ENCODE data around the gene TMEM131. TPM values are rescaled to one million over a fixed set of nuclear protein-coding genes. Genes with fewer than 3 reads are reported as not detected.
"Not testable (repeated sequence)": the region's sequence is repeated elsewhere in the genome, so short reads cannot be mapped to it uniquely, and the experiment has no call there.

The TMEM131 gene
- 10 to 100 TPM; 39.7 to 40.6 TPM for total RNA-seq

DNA sequence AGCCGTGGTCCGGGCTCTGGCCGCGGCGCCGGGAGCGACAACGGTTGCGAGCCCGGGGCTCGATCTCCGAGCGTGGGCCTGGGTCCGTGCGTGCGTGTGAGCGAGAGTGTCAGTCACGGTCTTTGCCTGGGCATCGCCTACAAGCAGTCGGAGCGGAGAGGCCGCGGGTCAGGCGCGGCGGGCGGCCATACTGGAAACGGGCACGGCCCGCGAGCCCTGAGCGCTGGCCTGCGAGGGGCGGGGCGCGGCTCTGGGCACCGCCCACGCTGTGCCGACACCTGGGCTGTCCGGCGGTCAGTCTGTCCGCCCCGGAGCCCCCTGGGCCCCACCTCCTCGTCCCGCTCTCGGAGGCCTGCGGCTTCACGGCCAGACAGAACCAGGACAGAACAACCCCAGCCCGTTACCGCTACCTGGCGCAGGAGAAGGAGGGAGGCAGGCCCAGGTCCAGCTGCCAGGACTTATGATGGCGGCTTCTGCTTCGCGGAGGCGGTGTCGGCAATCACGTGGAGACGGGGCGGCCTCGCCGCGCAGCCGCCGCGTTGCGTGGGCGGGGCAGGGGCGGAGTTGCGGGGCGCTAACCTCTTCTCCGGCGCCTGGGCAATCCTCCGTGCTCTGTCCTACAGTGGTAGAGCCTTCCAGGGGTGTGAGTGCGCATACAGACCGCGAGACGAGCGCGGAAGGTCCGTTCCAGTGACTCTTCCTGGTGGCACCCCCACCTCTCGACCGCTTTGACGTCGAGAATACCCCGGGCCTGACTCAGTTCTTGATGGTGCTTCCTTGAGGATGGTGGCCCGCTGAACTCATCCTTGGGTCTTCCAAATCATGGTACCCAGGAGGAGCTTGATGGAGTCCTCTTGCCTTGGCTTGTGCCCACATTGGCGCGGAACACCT lies at the start of gene TMEM131:
TSS of gene TMEM131 (minus strand) at position 215 of the 891 bp plus-strand sequence. CDS start 286 bp downstream, outside the sequence.
- Mint-ChIP-seq H3K27ac (peak within 1 kb of the TSS; percentile 93), H3K4me1 (peaks cover 32% of the 10 kb centered on the region), H3K36me3 (ENCODE audit: low read depth) (no peaks in the 10 kb centered on the region), H3K27me3 (peaks cover 2% of the 10 kb centered on the region), H3K4me3 (peak within 1 kb of the TSS; percentile 88), H3K9me3 (no peaks in the 10 kb centered on the region)
- ChIA-PET POLR2A (no interaction called here), CTCF (interaction anchor here (1.5 kb wide), 1 partner anchor 13 kb away, joined by 3 read pairs; no protein-coding TSS in a partner anchor)
- peak; percentile 95 for DNase-seq

GRCh38 chr2:98044730-98045129 lies 49.0 kb upstream of the TMEM131 start:
- H3K4me3 Mint-ChIP-seq; H3K4me1 Mint-ChIP-seq; H3K27me3 Mint-ChIP-seq; CTCF ChIA-PET; DNase-seq; POLR2A ChIA-PET; H3K27ac Mint-ChIP-seq; H3K36me3 Mint-ChIP-seq (ENCODE audit: low read depth): not testable (repeated sequence)
- peaks cover 20% of the 10 kb centered on the region for H3K9me3 Mint-ChIP-seq

- H3K27ac Mint-ChIP-seq: no peak overlapping the region
- H3K4me3 Mint-ChIP-seq: no peak overlapping the region
- H3K27me3 Mint-ChIP-seq: peaks cover 4% of the 10 kb centered on the region
- no peaks in the 10 kb centered on the region for H3K4me1 Mint-ChIP-seq
- no peak for DNase-seq
- H3K9me3 Mint-ChIP-seq: peaks cover 20% of the 10 kb centered on the region
- POLR2A ChIA-PET: no interaction called here
- no peaks in the 10 kb centered on the region for H3K36me3 Mint-ChIP-seq (ENCODE audit: low read depth)
- CTCF ChIA-PET: interaction anchor here (0.8 kb wide), 1 partner anchor 20 kb away, joined by 3 read pairs; no protein-coding TSS in a partner anchor
These were observed 47.4 kb upstream of the TMEM131 start for GRCh38 chr2:98043101-98043500.

DNA sequence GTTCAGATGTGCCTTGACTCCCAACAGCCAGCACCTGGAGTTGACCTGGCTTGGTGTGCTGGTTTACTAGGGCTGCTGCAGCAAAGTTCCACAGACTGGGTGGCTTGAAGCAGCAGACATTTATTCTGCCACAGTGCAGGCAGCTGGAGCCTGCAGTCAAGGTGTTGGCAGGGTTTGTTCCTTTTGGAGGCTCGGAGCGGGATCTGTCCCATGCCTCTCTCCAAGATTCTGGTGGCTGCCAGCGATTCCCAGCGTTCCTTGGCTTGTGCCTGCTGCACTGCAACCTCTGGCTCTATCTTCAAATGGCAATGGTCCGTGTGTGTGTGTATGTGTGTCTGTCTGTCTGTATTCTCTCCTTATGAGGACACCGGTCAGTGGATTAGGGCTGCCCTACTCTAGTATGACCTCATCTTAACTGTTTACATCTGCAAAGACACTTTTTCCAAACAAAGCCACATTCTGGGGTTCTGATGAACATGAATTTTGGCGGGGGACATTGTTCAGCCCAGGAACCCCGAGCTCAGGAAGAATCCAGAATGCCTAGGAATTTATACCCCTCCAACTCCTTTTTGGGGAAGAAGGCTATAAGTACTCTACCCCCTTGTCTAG lies 44.7 kb upstream of the TMEM131 start:
- H3K4me1 Mint-ChIP-seq: no peaks in the 10 kb centered on the region
- ChIA-PET POLR2A (no interaction called here), CTCF (interaction anchor here (0.5 to 1.6 kb wide), 2 partner anchors 12 to 283 kb away, joined by 3 read pairs; no protein-coding TSS in a partner anchor)
- H3K9me3 Mint-ChIP-seq: peaks cover 17% of the 10 kb centered on the region
- DNase-seq: no peak
- H3K36me3 Mint-ChIP-seq (ENCODE audit: low read depth): no peaks in the 10 kb centered on the region
- no peak overlapping the region for H3K27ac Mint-ChIP-seq
- H3K27me3 Mint-ChIP-seq: peaks cover 4% of the 10 kb centered on the region
- H3K4me3 Mint-ChIP-seq: no peak overlapping the region

- Mint-ChIP-seq H3K27ac (no peak overlapping the region), H3K27me3 (peaks cover 4% of the 10 kb centered on the region), H3K4me3 (no peak overlapping the region), H3K36me3 (ENCODE audit: low read depth) (no peaks in the 10 kb centered on the region), H3K4me1 (no peaks in the 10 kb centered on the region), H3K9me3 (peaks cover 7% of the 10 kb centered on the region)
- ChIA-PET POLR2A (no interaction called here), CTCF (interaction anchor here (1.0 kb wide), 1 partner anchor 35 kb away, joined by 6 read pairs; no protein-coding TSS in a partner anchor)
- DNase-seq: no peak
These were observed 43.5 kb upstream of the TMEM131 start for GRCh38 chr2:98039085-98039756.

DNA sequence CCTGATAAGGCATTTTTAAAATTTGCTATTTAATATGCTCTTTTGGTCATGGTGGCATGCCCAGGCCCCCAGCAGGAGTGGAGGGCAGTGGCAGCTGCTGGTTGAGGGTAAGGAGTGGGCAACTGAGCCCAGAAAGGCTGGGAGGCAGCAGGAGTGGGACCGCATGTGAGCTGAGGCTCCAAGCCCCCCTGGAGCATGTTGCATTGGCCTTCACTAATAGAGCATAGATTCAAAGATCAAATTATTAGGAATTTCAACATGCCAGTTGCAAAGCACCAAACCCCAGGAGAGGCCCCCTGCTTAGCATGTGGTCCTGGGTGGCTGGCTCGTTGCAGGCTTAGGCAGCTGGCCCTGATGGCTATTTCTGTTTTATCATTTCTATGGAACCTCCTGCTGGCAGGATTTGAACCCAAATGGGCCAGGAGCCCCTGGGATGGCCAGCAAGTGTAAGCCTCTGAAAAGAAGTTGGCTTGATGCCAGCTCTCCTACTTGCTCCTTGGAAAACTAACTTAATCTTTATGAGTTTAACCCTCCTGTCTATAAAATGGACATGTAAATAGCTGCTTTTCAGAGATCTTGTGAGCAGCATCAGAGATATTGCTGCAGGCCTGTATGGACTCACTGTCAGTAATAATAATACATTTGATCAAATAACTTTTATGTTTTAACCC lies 42.1 kb upstream of the TMEM131 start:
- no peak overlapping the region for H3K4me3 Mint-ChIP-seq
- H3K27ac Mint-ChIP-seq: no peak overlapping the region
- no peak for DNase-seq
- ChIA-PET POLR2A (no interaction called here), CTCF (interaction anchor here (1.1 to 1.7 kb wide), 2 partner anchors 10 to 106 kb away, joined by 4 to 5 read pairs; no protein-coding TSS in a partner anchor)
- no peaks in the 10 kb centered on the region for H3K4me1 Mint-ChIP-seq
- H3K36me3 Mint-ChIP-seq (ENCODE audit: low read depth): no peaks in the 10 kb centered on the region
- H3K27me3 Mint-ChIP-seq: peaks cover 4% of the 10 kb centered on the region
- peaks cover 2% of the 10 kb centered on the region for H3K9me3 Mint-ChIP-seq

DNA sequence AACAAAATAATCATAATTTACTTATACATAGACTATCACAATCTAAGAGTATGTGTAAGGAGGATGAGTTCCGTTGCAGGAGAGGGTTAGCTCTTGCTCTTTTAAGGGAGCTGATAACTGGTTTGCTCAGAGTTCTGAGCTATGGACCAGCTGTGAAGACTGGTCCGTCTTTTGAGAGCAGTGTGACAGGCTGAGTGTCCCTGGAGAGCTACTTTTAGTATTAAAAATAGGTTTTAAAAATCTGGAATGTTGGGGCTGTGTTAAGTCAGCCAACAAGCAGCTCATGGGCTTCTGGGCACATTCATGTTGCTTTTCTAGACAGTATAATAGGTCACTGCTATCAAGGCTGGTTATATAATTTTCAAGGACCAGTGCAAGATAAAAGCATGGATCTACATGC lies 41.5 kb upstream of the TMEM131 start:
- DNase-seq: no peak
- no peak overlapping the region for H3K4me3 Mint-ChIP-seq
- H3K9me3 Mint-ChIP-seq: no peaks in the 10 kb centered on the region
- H3K27ac Mint-ChIP-seq: no peak overlapping the region
- CTCF ChIA-PET: interaction anchor here (1.7 kb wide), 1 partner anchor 9 kb away, joined by 4 read pairs; no protein-coding TSS in a partner anchor
- no peaks in the 10 kb centered on the region for H3K36me3 Mint-ChIP-seq (ENCODE audit: low read depth)
- H3K27me3 Mint-ChIP-seq: no peaks in the 10 kb centered on the region
- no peaks in the 10 kb centered on the region for H3K4me1 Mint-ChIP-seq
- POLR2A ChIA-PET: no interaction called here

GRCh38 chr2:98036349-98037000 lies 40.7 kb upstream of the TMEM131 start:
- H3K27me3 Mint-ChIP-seq: no peaks in the 10 kb centered on the region
- POLR2A ChIA-PET: no interaction called here
- CTCF ChIA-PET: interaction anchor here (0.8 to 1.7 kb wide), 2 partner anchors 9 to 229 kb away, joined by 3 to 4 read pairs; no protein-coding TSS in a partner anchor
- no peak for DNase-seq
- no peaks in the 10 kb centered on the region for H3K9me3 Mint-ChIP-seq
- no peak overlapping the region for H3K4me3 Mint-ChIP-seq
- H3K36me3 Mint-ChIP-seq (ENCODE audit: low read depth): no peaks in the 10 kb centered on the region
- H3K4me1 Mint-ChIP-seq: no peaks in the 10 kb centered on the region
- H3K27ac Mint-ChIP-seq: no peak overlapping the region

DNA sequence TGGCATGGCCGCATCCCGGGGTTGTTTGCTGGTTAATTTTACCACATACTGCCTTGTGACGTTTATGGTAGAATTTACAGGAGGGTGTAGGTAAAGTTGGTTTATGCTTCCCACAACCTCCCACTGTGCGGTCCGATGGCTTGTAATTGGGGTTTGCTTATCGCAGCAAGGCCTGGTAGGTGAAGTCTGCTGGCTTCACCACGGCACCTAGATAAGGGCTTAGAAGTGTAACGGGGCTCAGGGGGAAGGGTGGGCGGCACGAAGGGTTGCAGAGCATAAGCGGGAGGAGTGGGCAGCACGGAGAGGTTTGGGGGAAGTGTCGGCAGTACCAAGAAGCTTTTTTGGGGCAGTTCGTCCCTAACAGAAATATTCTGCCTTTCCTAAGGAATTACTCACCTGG lies 39.0 kb upstream of the TMEM131 start:
- no peak overlapping the region for H3K27ac Mint-ChIP-seq
- no peaks in the 10 kb centered on the region for H3K4me1 Mint-ChIP-seq
- CTCF ChIA-PET: no interaction called here

GRCh38 chr2:98032086-98032485 lies 36.3 kb upstream of the TMEM131 start:
- ChIA-PET CTCF (interaction anchor here (0.6 kb wide), 1 partner anchor 51 kb away, joined by 4 read pairs; no protein-coding TSS in a partner anchor), POLR2A (no interaction called here)
- H3K4me3 Mint-ChIP-seq: no peak overlapping the region
- no peaks in the 10 kb centered on the region for H3K36me3 Mint-ChIP-seq (ENCODE audit: low read depth)
- H3K27me3 Mint-ChIP-seq: peaks cover under 1% of the 10 kb centered on the region
- peaks cover 16% of the 10 kb centered on the region for H3K4me1 Mint-ChIP-seq
- no peak overlapping the region for H3K27ac Mint-ChIP-seq
- DNase-seq: no peak
- no peaks in the 10 kb centered on the region for H3K9me3 Mint-ChIP-seq

More for the DNA sequence above, 39.0 kb upstream of the TMEM131 start:
- H3K9me3 Mint-ChIP-seq: no peaks in the 10 kb centered on the region
- no peak for DNase-seq
- no peaks in the 10 kb centered on the region for H3K27me3 Mint-ChIP-seq
- POLR2A ChIA-PET: no interaction called here
- H3K36me3 Mint-ChIP-seq (ENCODE audit: low read depth): no peaks in the 10 kb centered on the region
- H3K4me3 Mint-ChIP-seq: no peak overlapping the region

- peaks cover 32% of the 10 kb centered on the region for H3K4me1 Mint-ChIP-seq
- H3K9me3 Mint-ChIP-seq: no peaks in the 10 kb centered on the region
- no peak overlapping the region for H3K4me3 Mint-ChIP-seq
- POLR2A ChIA-PET: no interaction called here
- H3K27ac Mint-ChIP-seq: no peak overlapping the region
- H3K36me3 Mint-ChIP-seq (ENCODE audit: low read depth): no peaks in the 10 kb centered on the region
- peaks cover 5% of the 10 kb centered on the region for H3K27me3 Mint-ChIP-seq
- no peak for DNase-seq
- CTCF ChIA-PET: no interaction called here
These were observed 34.0 kb upstream of the TMEM131 start for GRCh38 chr2:98029718-98030222.

Measured in activated CD4-positive, alpha-beta T cell treated with anti-CD3 and anti-CD28 coated beads, Interleukin-2, amount 10 ng/mL, durations not matched to agents 7 days and 5 days (primary cell).